Measurements from ENCODE around the gene CSNK1G1.
"Not testable (repeated sequence)": the region's sequence is repeated elsewhere in the genome, so short reads cannot be mapped to it uniquely, and the experiment has no call there.

CSNK1G1 gene

GRCh38 chr15:64222573-64223366 is 133.2 kb downstream of the CSNK1G1 start:
- TF ChIP-seq, protein P1, sequence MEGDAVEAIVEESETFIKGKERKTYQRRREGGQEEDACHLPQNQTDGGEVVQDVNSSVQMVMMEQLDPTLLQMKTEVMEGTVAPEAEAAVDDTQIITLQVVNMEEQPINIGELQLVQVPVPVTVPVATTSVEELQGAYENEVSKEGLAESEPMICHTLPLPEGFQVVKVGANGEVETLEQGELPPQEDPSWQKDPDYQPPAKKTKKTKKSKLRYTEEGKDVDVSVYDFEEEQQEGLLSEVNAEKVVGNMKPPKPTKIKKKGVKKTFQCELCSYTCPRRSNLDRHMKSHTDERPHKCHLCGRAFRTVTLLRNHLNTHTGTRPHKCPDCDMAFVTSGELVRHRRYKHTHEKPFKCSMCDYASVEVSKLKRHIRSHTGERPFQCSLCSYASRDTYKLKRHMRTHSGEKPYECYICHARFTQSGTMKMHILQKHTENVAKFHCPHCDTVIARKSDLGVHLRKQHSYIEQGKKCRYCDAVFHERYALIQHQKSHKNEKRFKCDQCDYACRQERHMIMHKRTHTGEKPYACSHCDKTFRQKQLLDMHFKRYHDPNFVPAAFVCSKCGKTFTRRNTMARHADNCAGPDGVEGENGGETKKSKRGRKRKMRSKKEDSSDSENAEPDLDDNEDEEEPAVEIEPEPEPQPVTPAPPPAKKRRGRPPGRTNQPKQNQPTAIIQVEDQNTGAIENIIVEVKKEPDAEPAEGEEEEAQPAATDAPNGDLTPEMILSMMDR (IDR thresholded peaks at IDR 0.05; ENCODE audit: low read depth, low read length) = no peak
- TF ChIP-seq EZH2phosphoT487 (IDR thresholded peaks at IDR 0.05; ENCODE audit: low read depth) = no peak
- Histone ChIP-seq H3K4me2 (ENCODE audit: low read length) (no peak overlapping the region), H3K79me2 (ENCODE audit: low read length) (no peaks in the 10 kb centered on the region)

GRCh38 chr15:64221911-64222310 is 134.1 kb downstream of the CSNK1G1 start:
- H3K27ac ChIP-seq (ENCODE audit: low read length); H3K9me3 ChIP-seq (ENCODE audit: insufficient read depth, low read length); H3K4me3 ChIP-seq (ENCODE audit: low read length); H3K27me3 ChIP-seq (ENCODE audit: low read depth, low read length); H3K79me2 ChIP-seq (ENCODE audit: low read length); H2AFZ ChIP-seq (ENCODE audit: low read depth, low read length); H3K4me2 ChIP-seq (ENCODE audit: low read length); H3K9ac ChIP-seq (ENCODE audit: low read length); H4K20me1 ChIP-seq (ENCODE audit: insufficient read depth, low read length); H3K4me1 ChIP-seq (ENCODE audit: low read length); H3K36me3 ChIP-seq (replicated peaks; ENCODE audit: low read depth, low read length): not testable (repeated sequence)

More at GRCh38 chr15:64222573-64223366, 133.2 kb downstream of the CSNK1G1 start:
- H3K4me1 ChIP-seq (ENCODE audit: low read length) = no peaks in the 10 kb centered on the region
- H3K9me3 ChIP-seq (ENCODE audit: insufficient read depth, low read length) = no peaks in the 10 kb centered on the region
- no peaks in the 10 kb centered on the region for H3K36me3 ChIP-seq (replicated peaks; ENCODE audit: low read depth, low read length)
- H3K4me3 ChIP-seq (ENCODE audit: low read length) = no peak overlapping the region
- H2AFZ ChIP-seq (ENCODE audit: low read depth, low read length) = no peak overlapping the region
- no peaks in the 10 kb centered on the region for H4K20me1 ChIP-seq (ENCODE audit: insufficient read depth, low read length)
- no peak overlapping the region for H3K27ac ChIP-seq (ENCODE audit: low read length)
- no peaks in the 10 kb centered on the region for H3K27me3 ChIP-seq (ENCODE audit: low read depth, low read length)
- no peak overlapping the region for H3K9ac ChIP-seq (ENCODE audit: low read length)

- H3K4me3 ChIP-seq (ENCODE audit: low read length); H3K79me2 ChIP-seq (ENCODE audit: low read length); H3K27me3 ChIP-seq (ENCODE audit: low read depth, low read length); H3K36me3 ChIP-seq (replicated peaks; ENCODE audit: low read depth, low read length); H3K27ac ChIP-seq (ENCODE audit: low read length); H3K9me3 ChIP-seq (ENCODE audit: insufficient read depth, low read length); H3K4me2 ChIP-seq (ENCODE audit: low read length); H3K4me1 ChIP-seq (ENCODE audit: low read length); H4K20me1 ChIP-seq (ENCODE audit: insufficient read depth, low read length); H3K9ac ChIP-seq (ENCODE audit: low read length); H2AFZ ChIP-seq (ENCODE audit: low read depth, low read length): not testable (repeated sequence)
These were observed 138.6 kb downstream of the CSNK1G1 start for GRCh38 chr15:64217429-64217750.

GRCh38 chr15:64216730-64217428 is 139.1 kb downstream of the CSNK1G1 start:
- Histone ChIP-seq H2AFZ (ENCODE audit: low read depth, low read length) (no peak overlapping the region), H4K20me1 (ENCODE audit: insufficient read depth, low read length) (peaks cover 6% of the 10 kb centered on the region; the same call in 1 of the 2 replicates), H3K9me3 (ENCODE audit: insufficient read depth, low read length) (no peaks in the 10 kb centered on the region), H3K4me2 (ENCODE audit: low read length) (no peak overlapping the region), H3K27ac (ENCODE audit: low read length) (no peak overlapping the region), H3K36me3 (replicated peaks; ENCODE audit: low read depth, low read length) (peaks cover 3% of the 10 kb centered on the region), H3K4me3 (ENCODE audit: low read length) (no peak overlapping the region), H3K27me3 (ENCODE audit: low read depth, low read length) (no peaks in the 10 kb centered on the region), H3K9ac (ENCODE audit: low read length) (no peak overlapping the region), H3K79me2 (ENCODE audit: low read length) (no peaks in the 10 kb centered on the region), H3K4me1 (ENCODE audit: low read length) (no peaks in the 10 kb centered on the region)
- no peak for TF ChIP-seq EZH2phosphoT487 (IDR thresholded peaks at IDR 0.05; ENCODE audit: low read depth)
- TF ChIP-seq, protein P1 (IDR thresholded peaks at IDR 0.05; ENCODE audit: low read depth, low read length) = no peak

DNA sequence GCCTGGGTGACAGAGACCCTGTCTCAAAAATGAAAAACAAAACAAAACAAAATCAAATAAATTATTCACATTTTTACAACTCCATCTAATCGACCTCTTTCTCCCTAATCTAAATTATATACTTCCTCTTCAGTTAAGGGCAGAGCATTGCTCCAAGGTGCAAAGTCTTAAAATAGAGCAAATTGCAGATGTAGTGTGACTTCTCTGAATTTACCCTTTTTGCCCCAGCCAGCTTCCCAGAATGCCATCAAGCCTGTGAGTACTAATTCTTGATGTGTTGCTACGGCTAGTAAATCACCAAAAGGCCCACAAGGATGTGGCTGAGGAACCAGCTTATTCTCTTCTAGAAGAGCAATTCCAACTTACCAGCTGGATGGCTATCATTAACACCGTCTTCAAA is 139.8 kb downstream of the CSNK1G1 start:
- no peak for TF ChIP-seq EZH2phosphoT487 (IDR thresholded peaks at IDR 0.05; ENCODE audit: low read depth)
- TF ChIP-seq, protein P1 (IDR thresholded peaks at IDR 0.05; ENCODE audit: low read depth, low read length) = no peak

More for the DNA sequence above, 139.8 kb downstream of the CSNK1G1 start:
- no peaks in the 10 kb centered on the region for H3K4me1 ChIP-seq (ENCODE audit: low read length)
- no peak overlapping the region for H3K9ac ChIP-seq (ENCODE audit: low read length)
- H3K36me3 ChIP-seq (replicated peaks; ENCODE audit: low read depth, low read length) = peaks cover 3% of the 10 kb centered on the region
- no peak overlapping the region for H2AFZ ChIP-seq (ENCODE audit: low read depth, low read length)
- H3K27ac ChIP-seq (ENCODE audit: low read length) = no peak overlapping the region
- no peak overlapping the region for H3K4me3 ChIP-seq (ENCODE audit: low read length)
- H3K27me3 ChIP-seq (ENCODE audit: low read depth, low read length) = no peaks in the 10 kb centered on the region
- H3K4me2 ChIP-seq (ENCODE audit: low read length) = no peak overlapping the region
- no peaks in the 10 kb centered on the region for H3K79me2 ChIP-seq (ENCODE audit: low read length)
- no peaks in the 10 kb centered on the region for H3K9me3 ChIP-seq (ENCODE audit: insufficient read depth, low read length)
- H4K20me1 ChIP-seq (ENCODE audit: insufficient read depth, low read length) = peaks cover 6% of the 10 kb centered on the region; the same call in 1 of the 2 replicates

All from OCI-LY3 (cell line).